ENCODE measurements around the gene USP35.
"Not testable (repeated sequence)": the region's sequence is repeated elsewhere in the genome, so short reads cannot be mapped to it uniquely, and the experiment has no call there.

USP35 gene

GRCh38 chr11:78170874-78171549 lies 17.7 kb upstream of the USP35 start:
- DNase-seq: no peak

GRCh38 chr11:78171951-78172350 lies 16.8 kb upstream of the USP35 start:
- DNase-seq: no peak

GRCh38 chr11:78175862-78176261 lies 12.9 kb upstream of the USP35 start:
- not testable (repeated sequence) for DNase-seq

GRCh38 chr11:78176605-78177141 lies 12.0 kb upstream of the USP35 start:
- no peak for DNase-seq

GRCh38 chr11:78177216-78177615 lies 11.5 kb upstream of the USP35 start:
- no peak for DNase-seq

GRCh38 chr11:78179459-78180071 lies 9.2 kb upstream of the USP35 start:
- DNase-seq: peak; percentile 87

- no peak for DNase-seq
Observed at GRCh38 chr11:78180751-78181150, 8.0 kb upstream of the USP35 start.

GRCh38 chr11:78181185-78181584 lies 7.5 kb upstream of the USP35 start:
- no peak for DNase-seq

- no peak for DNase-seq
Observed at GRCh38 chr11:78187366-78188285, 1.1 kb upstream of the USP35 start.

GRCh38 chr11:78189174-78189724 lies 530 bp downstream of the USP35 start:
- DNase-seq: no peak

- no peak for DNase-seq
Observed at GRCh38 chr11:78189851-78190250, 1.1 kb downstream of the USP35 start.

- no peak for DNase-seq
Observed at GRCh38 chr11:78190374-78190773, 1.7 kb downstream of the USP35 start.

- DNase-seq: no peak
Observed at GRCh38 chr11:78190871-78191538, 2.3 kb downstream of the USP35 start.

GRCh38 chr11:78192223-78192719 lies 3.6 kb downstream of the USP35 start:
- no peak for DNase-seq

- no peak for DNase-seq
Observed at GRCh38 chr11:78192911-78193351, 4.2 kb downstream of the USP35 start.

- DNase-seq: no peak
Observed at GRCh38 chr11:78193806-78194205, 5.1 kb downstream of the USP35 start.

GRCh38 chr11:78194490-78194889 lies 5.8 kb downstream of the USP35 start:
- DNase-seq: no peak

GRCh38 chr11:78195917-78196560 lies 7.3 kb downstream of the USP35 start:
- no peak for DNase-seq

GRCh38 chr11:78196661-78197091 lies 8.0 kb downstream of the USP35 start:
- DNase-seq: no peak

- no peak for DNase-seq
Observed at GRCh38 chr11:78197816-78198215, 9.1 kb downstream of the USP35 start.

- DNase-seq: no peak
Observed at GRCh38 chr11:78199015-78199652, 10.4 kb downstream of the USP35 start.
